M059J (cell line): ENCODE measurements around the gene HRG. TPM values are rescaled to one million over a fixed set of nuclear protein-coding genes. Genes with fewer than 3 reads are reported as not detected.
"Not testable (repeated sequence)": the region's sequence is repeated elsewhere in the genome, so short reads cannot be mapped to it uniquely, and the experiment has no call there.

Source experiments
- DNase-seq: peaks from one replicate; pipeline ENCODE4 v3.0.0-alpha.2; 2012; ENCODE audit warnings: low read depth
- total RNA-seq: library from RNA; depleted of rRNA; stranded (reverse); fragments of >200 nt; shearing (Covaris generic); gene quantifications from 2 replicates; pipeline ENCODE4 v1.2.3, GENCODE V29; 2014; rRNA removed

The HRG gene, protein sequence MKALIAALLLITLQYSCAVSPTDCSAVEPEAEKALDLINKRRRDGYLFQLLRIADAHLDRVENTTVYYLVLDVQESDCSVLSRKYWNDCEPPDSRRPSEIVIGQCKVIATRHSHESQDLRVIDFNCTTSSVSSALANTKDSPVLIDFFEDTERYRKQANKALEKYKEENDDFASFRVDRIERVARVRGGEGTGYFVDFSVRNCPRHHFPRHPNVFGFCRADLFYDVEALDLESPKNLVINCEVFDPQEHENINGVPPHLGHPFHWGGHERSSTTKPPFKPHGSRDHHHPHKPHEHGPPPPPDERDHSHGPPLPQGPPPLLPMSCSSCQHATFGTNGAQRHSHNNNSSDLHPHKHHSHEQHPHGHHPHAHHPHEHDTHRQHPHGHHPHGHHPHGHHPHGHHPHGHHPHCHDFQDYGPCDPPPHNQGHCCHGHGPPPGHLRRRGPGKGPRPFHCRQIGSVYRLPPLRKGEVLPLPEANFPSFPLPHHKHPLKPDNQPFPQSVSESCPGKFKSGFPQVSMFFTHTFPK
- not detected in 2 replicates for total RNA-seq

DNA sequence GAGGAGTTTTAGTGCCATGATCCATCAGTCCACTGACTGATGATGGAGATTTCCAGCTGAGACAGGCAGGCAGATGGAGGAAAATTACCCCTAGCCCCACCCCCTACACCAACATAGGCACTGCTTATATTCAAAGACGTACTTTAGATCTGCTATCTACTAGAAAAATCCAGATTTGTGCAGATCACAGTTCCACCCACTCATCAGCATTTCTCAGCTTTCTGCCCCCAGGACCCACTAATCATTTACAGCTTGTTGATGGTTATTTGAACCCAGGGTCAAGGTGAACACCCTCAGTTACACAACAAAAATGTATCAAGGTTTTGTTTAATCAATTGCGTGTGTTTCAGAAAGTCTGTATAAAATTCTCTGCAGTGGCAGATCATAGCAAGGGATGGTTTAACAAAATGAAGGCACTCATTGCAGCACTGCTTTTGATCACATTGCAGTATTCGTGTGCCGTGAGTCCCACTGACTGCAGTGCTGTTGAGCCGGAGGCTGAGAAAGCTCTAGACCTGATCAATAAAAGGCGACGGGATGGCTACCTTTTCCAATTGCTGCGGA is at the start of gene HRG:
TSS of gene HRG (plus strand) at position 390 of the 564 bp plus-strand sequence. CDS start at position 408, 18 bp downstream.
- no peak for DNase-seq

DNA sequence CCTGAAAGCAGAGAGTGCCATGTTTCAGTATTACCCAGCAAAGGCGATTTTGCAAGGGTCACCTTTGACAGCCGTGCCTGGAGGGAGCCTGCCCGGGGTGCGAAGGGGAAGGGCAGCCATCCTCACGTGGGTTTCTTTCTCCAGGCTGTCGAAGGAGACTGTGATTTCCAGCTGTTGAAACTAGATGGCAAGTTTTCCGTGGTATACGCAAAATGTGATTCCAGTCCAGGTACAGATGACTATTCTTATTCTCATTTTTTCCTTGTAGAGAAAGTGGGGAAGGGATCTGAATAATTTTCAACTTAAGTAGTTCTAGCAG is 49.6 kb upstream of the HRG start:
- DNase-seq, result no peak

DNA sequence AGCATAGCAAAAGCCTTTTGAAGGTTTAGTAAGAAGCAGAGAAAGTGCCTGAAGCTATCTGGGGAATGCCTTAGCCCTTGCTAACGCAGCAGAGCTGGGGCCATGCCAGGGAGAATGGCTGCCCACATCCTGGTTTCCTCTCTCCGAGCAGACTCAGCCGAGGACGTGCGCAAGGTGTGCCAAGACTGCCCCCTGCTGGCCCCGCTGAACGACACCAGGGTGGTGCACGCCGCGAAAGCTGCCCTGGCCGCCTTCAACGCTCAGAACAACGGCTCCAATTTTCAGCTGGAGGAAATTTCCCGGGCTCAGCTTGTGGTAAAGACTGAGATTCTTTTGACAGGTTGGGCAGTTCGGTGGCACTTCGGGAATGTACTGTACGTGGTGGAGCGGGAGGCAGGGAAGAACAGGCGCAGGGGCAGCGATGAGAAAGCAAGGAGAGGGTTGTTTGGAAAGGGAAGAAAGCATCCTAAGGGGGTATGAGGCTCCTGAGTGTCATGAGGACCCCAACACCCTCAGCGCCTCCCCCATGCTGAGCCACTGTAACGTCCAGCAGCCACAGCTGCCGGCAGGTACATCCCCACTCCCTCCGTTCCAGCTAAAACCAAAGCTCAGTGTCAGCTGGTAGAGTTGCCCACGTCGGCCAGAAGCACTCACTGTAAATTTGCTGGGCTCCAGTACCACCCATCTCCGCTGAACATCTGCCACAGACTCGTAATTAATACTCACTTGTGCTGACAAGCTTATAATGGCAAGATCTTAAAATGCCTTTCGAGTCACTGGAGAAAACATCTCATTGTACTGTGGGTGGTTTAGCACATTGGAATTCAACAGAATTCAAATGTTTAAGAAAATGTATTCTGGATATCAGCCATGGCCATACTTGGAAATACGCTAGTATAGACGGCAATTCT is 48.5 kb upstream of the HRG start:
- peak; percentile 100 for DNase-seq

DNA sequence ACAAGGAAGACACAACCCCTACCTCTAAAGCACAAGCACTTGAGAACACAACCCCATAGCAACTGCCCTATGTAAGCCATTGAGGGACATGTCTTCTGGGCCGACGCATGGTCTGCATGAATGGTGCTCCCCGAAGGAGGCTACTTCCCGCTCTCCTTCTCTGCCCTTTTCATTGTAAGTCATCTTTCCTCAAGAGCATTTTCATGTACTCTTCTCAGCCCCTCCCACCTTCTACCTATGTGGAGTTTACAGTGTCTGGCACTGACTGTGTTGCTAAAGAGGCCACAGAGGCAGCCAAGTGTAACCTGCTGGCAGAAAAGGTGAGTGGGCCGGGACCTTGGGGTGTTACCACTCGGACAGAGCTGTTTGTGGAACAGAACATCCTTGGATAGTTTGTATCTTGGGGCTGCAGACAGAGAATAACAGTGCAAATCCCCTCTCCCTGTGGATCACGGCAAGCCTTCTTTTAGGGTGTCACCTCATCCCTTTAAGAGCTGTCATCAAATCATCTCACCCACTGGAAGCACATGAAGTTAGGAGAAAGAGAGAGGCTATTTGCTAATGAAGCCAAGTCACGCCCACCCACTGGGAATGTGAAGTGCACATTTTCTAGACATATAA is 47.4 kb upstream of the HRG start:
- DNase-seq, result no peak

DNA sequence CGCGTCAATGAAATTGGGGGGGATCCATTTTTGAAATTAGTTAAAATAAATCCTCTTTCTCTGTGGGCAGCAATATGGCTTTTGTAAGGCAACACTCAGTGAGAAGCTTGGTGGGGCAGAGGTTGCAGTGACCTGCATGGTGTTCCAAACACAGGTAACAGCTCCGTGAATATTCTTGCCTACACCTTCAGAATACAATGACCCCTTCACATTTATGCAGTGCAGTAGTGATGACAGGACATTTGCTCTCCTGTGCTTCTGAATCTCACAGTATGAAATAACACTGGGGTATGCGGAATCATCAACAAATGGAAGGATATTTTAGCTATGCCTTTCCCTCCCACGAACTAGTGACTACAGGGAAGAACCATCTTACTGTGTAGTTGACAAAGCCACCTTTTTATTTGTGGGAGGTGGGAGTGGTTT is 46.0 kb upstream of the HRG start:
- no peak for DNase-seq

DNA sequence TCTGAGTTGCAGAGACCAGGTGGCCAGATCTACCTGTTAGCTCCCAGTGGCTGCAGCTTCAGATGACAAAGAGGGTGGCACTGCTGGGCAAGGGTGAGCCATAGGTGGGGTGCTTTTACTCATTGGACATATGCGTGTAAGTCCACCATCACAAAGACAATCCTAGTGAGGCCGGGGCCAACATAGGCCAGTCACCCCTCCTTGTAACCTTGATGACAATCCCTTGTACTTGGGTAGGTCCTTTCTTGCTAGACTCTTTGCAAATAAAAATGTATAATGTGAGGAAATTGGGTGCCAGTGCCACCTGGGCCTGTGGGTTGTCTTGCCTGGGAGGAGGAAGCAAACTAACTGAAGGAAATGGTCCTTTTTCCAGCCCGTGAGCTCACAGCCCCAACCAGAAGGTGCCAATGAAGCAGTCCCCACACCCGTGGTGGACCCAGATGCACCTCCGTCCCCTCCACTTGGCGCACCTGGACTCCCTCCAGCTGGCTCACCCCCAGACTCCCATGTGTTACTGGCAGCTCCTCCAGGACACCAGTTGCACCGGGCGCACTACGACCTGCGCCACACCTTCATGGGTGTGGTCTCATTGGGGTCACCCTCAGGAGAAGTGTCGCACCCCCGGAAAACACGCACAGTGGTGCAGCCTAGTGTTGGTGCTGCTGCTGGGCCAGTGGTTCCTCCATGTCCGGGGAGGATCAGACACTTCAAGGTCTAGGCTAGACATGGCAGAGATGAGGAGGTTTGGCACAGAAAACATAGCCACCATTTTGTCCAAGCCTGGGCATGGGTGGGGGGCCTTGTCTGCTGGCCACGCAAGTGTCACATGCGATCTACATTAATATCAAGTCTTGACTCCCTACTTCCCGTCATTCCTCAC is 45.4 kb upstream of the HRG start:
- DNase-seq, result no peak

DNA sequence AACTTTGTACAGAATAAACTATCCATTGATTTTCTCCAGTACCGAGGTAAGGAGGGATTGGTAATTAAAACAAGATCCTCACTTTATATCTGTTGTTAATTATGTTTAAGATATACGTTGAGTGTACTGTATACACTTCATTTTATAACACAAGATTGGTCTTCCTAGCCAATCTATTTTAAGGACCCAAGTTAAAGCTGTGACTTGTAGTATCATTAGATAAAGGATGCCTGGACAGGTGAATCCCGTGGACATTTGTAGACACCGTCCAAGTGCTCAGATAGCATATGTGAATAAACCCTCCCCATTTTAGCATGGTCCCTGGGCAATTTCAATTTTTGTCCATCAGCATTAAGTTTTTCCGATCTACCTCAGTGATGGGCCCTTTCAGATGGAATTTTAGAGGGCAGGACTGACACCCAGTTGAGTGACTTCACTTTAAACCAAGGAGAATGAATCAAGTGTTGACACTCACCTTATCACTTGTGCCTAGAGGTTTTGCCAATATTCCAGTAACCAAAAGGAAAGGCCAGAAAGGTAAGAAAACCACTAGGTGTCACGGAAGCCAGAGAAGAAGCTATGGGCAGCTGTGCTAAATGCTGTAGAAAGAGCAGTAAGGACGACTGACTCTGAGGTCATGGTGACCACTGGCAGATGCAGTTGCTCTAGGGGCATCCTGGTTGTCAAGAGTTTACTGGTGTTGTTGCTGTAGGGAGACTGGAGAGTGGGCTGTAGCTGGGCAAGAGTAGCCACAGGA is 43.7 kb upstream of the HRG start:
- no peak for DNase-seq

DNA sequence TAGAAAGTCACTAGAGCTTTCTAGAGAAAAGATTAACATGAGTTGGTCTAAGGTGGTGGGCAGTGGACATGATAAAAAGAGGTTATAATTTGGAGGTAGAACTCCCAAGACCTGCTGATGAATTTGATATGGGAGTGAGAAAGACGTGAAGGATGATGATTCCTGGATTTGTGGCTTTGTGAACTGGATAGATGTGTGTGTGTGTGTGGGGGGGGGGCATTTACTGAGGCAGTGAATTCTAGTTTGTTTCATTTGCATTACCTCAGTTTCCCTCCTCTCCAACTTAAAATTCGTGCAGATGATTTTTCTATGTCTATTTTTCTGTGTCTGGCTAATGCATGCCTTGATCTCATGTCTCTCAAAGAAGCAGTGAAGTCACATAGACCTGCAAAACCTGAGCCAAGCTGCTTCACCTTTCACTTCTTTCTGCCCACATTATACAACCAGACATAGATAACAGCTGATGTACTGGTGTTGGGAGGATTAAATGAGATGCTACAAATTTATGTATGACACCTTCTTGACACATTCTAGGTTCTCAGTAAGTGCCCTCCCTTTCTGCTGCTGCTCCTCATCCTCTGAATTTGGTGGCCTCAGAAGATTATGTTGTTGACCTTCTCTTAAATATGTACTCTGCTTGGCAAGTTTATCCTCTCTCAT is 43.0 kb upstream of the HRG start:
- no peak for DNase-seq

DNA sequence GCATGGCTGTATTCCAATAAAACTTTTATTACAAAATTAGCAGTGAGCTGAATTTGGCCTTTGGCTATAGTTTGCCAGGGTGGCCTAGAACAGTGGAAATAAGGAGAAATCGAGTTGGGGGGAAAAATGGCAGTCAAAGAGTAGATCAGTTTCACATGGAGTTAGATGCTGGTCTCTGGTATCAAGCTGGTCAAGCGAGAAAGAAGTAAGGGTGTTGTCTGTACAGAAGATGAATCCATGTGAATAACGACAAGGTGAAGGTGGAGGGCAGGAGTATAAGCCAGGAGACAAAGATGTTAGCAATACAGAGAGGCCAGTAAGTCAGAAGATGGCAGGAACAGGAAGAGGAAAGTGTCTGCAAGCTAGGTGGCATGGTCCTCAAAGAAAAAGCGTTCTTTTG is 41.2 kb upstream of the HRG start:
- no peak for DNase-seq

DNA sequence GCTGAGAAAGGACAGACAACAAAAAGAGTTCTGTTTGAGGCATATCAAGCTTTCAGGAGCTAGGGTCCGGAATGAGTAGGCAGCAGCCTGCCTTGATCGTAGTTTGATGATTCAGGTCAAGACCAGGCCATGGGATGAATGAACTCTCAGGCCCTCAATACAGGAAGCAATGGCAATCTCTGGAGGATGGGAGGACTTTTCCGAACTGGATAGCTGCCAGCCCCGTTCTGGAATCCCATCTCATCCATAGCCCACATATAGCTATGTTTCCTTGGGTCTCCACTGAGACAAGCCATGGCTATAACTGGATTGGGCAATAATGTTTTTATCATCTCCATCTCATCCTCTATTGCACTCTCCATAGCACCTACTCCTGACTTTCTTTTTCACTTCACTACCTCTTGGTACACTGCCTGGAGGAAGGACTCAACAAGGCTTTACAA is 40.2 kb upstream of the HRG start:
- DNase-seq, result no peak

DNA sequence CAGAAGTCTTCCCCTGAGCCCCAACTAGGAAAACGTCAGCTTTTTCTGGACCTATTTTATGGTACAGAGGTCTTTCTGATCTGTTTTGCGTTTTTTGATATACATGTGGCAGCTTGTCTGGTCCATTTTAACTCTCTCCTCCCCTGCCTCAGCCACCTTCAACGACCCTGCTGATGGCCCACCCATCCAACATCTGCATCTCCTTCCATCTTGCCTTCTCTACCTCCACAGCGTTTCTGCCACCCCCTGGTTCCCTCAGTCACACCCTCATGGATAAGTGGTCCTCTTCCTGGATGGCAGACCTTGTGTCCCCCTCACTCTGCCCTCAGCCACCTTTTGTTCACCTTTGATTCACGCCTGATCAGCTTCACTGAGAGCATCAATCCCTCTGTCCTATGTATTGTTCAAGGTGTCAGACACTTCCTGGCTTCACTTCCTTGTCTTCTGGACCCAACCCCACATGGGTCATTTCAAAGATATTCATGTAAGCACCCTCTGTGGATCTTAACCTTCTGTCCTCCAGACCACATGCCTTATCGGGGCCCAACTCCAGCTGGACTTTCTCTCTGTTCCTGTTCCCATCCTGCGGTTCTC is 39.5 kb upstream of the HRG start:
- DNase-seq, result no peak

DNA sequence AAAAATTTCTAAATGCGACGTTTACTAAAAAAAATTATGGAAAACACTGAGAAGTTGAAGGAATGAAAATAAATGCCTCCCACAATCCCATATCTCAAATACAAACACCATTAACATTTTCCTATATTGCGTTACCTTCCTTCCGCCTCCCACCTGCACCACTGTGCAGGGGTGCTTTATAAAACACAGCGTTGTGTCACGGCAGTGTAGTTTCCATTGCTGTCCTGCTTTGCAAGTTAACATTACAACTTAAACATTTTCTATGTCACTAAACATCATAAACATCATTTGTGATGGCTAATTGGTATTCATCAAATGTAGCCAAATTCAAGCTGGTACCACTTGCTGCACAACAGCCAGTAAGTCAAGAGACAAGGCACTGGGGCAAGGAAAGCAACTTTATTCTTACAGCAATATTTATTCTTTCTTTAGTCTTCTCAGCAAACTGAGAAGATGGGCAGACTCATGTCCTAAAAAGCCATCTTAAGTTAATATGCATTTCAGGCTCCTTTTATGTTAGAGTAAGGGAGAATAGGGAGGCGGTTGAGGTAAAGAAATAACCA is 37.9 kb upstream of the HRG start:
- DNase-seq, result no peak

DNA sequence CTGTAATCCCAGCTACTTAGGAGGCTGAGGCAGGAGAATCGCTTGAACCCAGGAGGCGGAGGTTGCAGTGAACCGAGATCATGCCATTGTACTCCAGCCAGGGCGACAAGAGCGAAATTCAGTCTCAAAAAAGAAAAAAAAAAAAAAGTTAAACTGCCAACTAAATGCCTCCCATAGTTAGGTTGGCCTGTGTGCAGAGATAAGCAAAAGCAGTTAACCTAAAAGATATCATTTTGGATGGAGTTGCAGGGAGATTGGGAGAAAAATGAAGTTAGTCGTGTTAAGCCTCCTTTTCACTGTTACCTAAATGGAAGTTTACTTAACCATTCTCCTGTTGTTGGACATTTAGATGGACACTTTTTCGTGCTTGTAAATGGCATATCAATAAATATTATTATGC is 37.1 kb upstream of the HRG start:
- no peak for DNase-seq

DNA sequence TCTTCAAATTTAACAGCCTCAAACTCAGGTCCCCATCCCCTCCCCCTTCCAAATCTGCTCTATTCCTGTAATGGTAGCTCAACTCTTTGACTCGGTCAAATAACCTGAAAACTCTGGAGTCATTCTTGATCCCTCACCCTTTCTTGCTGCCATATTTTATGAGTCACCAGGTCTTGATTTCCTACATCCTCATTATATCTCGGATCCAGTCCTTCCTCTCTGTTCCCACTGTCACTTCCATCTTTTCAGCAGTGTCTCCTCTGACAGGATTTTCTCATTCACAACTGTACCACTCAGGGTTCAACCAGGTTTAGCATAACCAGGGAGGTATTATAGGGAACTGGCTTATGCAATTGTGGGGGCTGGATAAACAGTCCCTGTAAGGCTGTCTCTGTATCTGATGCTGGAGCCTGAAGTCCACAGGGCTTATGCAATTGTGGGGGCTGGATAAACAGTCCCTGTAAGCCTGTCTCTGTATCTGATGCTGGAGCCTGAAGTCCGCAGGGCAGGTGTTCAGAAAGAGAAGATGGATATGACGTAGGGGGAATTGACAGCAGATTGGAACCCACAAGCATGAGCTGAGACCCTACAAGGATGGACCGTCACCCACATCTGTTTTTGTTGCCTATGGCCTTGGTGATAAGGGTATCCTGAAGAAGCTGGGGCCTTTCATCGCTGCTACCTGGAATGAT is 34.7 kb upstream of the HRG start:
- no peak for DNase-seq

DNA sequence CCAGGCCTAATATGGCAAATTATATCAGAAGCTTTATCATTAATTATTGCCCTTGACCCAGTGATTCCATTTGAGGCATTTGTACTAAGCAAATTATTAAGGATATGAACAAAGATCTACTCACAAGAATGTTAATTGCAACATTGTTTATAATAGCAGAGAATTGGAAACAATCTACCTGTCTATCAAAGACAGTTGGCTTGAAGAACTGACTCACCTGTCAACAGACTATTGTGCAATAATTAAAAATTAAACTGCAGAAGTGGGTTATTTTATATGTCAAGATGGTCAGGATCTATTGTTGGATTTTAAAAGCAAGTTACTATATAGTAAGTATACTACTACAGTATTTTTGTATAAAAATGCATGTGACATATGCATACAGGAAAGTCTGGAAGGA is 32.3 kb upstream of the HRG start:
- DNase-seq, result no peak

DNA sequence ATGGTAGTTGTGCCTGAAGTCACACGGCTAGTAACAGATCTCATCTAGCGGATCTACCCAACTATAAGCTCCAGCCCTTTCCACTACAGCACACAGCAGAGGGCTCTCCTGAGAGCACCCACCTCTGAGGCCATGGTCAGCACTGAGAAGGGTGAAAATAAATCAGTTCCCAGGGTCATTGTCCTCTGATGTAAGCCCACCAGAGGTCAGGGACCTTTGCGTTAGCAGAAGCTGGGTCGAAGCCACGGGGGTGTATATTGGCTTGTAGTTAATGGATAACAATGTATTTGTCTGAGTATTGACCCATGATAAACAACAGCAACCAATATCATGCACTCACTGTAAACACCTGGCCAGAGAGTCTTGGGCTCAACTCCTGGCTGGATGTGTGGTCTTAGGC is 31.6 kb upstream of the HRG start:
- not testable (repeated sequence) for DNase-seq

DNA sequence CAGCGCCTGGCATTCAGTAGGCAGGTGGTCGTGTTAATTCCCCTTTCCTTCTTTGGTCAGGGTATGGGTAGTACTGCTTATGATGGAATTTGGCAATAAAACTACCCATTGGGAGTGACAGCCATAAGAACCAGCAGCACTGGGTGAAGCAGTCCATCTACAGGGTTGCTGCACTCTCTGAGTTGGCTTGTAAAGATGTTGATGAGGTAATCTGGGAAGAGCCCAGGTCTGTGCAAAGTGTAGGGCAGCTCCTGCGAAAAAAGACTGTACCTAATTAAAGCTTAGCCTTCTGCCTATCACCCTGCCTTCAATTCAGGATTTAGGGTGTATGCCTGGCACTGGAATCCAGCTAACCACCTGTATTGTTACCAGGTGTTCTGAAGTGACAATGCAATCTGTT is 30.3 kb upstream of the HRG start:
- DNase-seq, result no peak

DNA sequence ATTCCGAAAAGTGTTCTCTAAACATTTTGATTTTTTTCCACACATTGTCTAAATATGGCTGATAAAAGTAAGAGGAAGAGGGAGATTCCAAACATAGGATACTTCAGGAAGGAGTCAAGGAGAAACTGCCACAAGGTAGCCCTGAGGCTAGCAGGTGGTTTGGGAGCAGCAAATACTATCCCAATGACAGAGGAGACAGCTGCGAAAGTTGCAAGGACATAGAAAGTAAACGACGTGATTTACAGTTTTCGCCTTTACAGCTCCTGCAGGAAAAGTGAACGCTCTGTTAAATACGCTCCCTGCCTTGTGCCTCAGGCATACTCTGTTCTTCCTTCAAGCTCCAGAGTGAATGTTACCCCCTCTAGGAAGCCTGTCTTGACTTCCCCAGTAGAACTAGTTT is 29.3 kb upstream of the HRG start:
- DNase-seq, result no peak
